GM12891 (cell line): ENCODE results near the gene CHMP6.
"Not testable (repeated sequence)": the region's sequence is repeated elsewhere in the genome, so short reads cannot be mapped to it uniquely, and the experiment has no call there.

ENCODE experiments used
- POLR2A ChIP-seq: IDR thresholded peaks from 2 replicates; pipeline ENCODE4 v1.6.1; 2011; ENCODE audit warnings: low read depth, low read length, control low read depth
- POLR2AphosphoS5 ChIP-seq: IDR thresholded peaks from 2 replicates; pipeline ENCODE4 v1.6.1; 2011; ENCODE audit warnings: low read depth, low read length, control low read depth

DNA sequence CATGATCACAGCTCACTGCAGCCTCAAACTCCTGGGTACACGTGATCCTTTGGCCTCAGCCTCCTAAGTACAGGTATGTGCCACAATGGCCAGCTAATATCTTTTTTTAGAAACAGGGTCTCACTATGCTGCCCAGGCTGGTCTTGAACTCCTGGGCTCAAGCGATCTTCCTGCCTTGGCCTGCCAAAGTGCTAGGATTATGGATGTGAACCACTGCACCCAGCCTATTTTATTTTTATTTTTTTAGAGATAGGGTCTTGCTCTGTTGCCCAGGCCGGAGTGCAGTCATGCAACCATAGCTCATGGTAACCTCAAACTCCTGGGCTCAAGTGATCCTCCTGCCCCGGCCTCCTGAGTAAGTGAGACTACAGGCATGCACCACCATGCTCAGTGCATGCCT is 25.7 kb downstream of the CHMP6 start:
- not testable (repeated sequence) for TF ChIP-seq POLR2AphosphoS5, POLR2A
